Astrocyte (in vitro differentiated cells and primary cell): ENCODE measurements around the gene LRRC55.

ENCODE experiments used
- CTCF ChIP-seq: IDR thresholded peaks from 2 replicates; pipeline ENCODE4 v1.5.1; 2011; ENCODE audit warnings: low read depth, mild to moderate bottlenecking, inconsistent platforms, low read length, moderate library complexity; ENCODE audit not compliant: insufficient read depth
- EZH2 ChIP-seq: IDR thresholded peaks from 2 replicates; pipeline ENCODE4 v1.6.1; 2012; ENCODE audit warnings: mild to moderate bottlenecking, low read length, inconsistent platforms; ENCODE audit not compliant: insufficient read depth

- TF ChIP-seq EZH2 (no peak), CTCF (no peak)
These were observed 29.6 kb upstream of the LRRC55 start for GRCh38 chr11:57152134-57152533.
